ENCODE measurements around the gene MAGEA9B.
"Not testable (repeated sequence)": the region's sequence is repeated elsewhere in the genome, so short reads cannot be mapped to it uniquely, and the experiment has no call there.

GRCh38 chrX:149573456-149573855, 13.8 kb downstream of the MAGEA9B start:
- TF ChIP-seq, protein P1, sequence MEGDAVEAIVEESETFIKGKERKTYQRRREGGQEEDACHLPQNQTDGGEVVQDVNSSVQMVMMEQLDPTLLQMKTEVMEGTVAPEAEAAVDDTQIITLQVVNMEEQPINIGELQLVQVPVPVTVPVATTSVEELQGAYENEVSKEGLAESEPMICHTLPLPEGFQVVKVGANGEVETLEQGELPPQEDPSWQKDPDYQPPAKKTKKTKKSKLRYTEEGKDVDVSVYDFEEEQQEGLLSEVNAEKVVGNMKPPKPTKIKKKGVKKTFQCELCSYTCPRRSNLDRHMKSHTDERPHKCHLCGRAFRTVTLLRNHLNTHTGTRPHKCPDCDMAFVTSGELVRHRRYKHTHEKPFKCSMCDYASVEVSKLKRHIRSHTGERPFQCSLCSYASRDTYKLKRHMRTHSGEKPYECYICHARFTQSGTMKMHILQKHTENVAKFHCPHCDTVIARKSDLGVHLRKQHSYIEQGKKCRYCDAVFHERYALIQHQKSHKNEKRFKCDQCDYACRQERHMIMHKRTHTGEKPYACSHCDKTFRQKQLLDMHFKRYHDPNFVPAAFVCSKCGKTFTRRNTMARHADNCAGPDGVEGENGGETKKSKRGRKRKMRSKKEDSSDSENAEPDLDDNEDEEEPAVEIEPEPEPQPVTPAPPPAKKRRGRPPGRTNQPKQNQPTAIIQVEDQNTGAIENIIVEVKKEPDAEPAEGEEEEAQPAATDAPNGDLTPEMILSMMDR (IDR thresholded peaks at IDR 0.05 in 2 of 3, conservative IDR thresholded peaks at IDR 0.05 in 1 of 3; ENCODE audit: borderline replicate concordance in 1 of 3, insufficient read depth in 1 of 3, low read depth in 2 of 3, low read length in 2 of 3), result not testable (repeated sequence)
- not testable (repeated sequence) for TF ChIP-seq ZNF274 (IDR thresholded peaks at IDR 0.05; ENCODE audit: low read depth, low read length); POLR2A (IDR thresholded peaks at IDR 0.05; ENCODE audit: borderline replicate concordance, extremely low read depth, insufficient read depth, insufficient read length); EZH2 (IDR thresholded peaks at IDR 0.05); REST (IDR thresholded peaks at IDR 0.05; ENCODE audit: low read depth); ZFX (IDR thresholded peaks at IDR 0.05)
- TF ChIP-seq, protein P2, sequence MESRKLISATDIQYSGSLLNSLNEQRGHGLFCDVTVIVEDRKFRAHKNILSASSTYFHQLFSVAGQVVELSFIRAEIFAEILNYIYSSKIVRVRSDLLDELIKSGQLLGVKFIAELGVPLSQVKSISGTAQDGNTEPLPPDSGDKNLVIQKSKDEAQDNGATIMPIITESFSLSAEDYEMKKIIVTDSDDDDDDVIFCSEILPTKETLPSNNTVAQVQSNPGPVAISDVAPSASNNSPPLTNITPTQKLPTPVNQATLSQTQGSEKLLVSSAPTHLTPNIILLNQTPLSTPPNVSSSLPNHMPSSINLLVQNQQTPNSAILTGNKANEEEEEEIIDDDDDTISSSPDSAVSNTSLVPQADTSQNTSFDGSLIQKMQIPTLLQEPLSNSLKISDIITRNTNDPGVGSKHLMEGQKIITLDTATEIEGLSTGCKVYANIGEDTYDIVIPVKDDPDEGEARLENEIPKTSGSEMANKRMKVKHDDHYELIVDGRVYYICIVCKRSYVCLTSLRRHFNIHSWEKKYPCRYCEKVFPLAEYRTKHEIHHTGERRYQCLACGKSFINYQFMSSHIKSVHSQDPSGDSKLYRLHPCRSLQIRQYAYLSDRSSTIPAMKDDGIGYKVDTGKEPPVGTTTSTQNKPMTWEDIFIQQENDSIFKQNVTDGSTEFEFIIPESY (IDR thresholded peaks at IDR 0.05; ENCODE audit: extremely low read depth, insufficient replicate concordance, low read length), result not testable (repeated sequence)

Measured in HCT116 (cell line).